SU-DHL-6 (cell line): ENCODE data around the gene CMPK2.

Source experiments
- H2AFZ ChIP-seq: fragments of 200-600 bp; sonication (generic); 2 replicates; pipeline ENCODE4 v1.6.1; 2014; ENCODE audit warnings: low read depth, mild to moderate bottlenecking, moderate library complexity, mixed read lengths, antibody characterized with exemption, low read length; ENCODE audit not compliant: severe bottlenecking
- H3F3A ChIP-seq: fragments of 200-600 bp; shearing (Covaris generic); 2 replicates; pipeline ENCODE4 v1.6.0; 2016; ENCODE audit warnings: antibody characterized with exemption, mild to moderate bottlenecking; ENCODE audit not compliant: insufficient read depth
- H3K27ac ChIP-seq: fragments of 200-600 bp; sonication (generic); 2 replicates; pipeline ENCODE4 v1.5.1; 2016; ENCODE audit warnings: low read depth, mild to moderate bottlenecking, low read length, moderate library complexity, mixed read lengths
- H3K27me3 ChIP-seq: fragments of 200-600 bp; sonication (generic), shearing (Covaris generic); 2 replicates; pipeline ENCODE4 v1.6.0; 2014; ENCODE audit warnings: mild to moderate bottlenecking, low read length
- H3K36me3 ChIP-seq: fragments of 200-600 bp; sonication (generic); 2 replicates; pipeline ENCODE4 v1.6.1; 2014; ENCODE audit warnings: mild to moderate bottlenecking, low read length, mixed read lengths
- H3K4me2 ChIP-seq: fragments of 300-600, 200-600 bp; shearing (Covaris generic), sonication (generic); 2 replicates; pipeline ENCODE4 v1.6.0; 2014; ENCODE audit warnings: low read length, low read depth, mild to moderate bottlenecking; ENCODE audit not compliant: poor library complexity, severe bottlenecking
- H3K4me3 ChIP-seq: fragments of 200-600 bp; sonication (generic); 2 replicates; pipeline ENCODE4 v1.5.1; 2014; ENCODE audit warnings: antibody characterized with exemption, low read length, mild to moderate bottlenecking, mixed read lengths; ENCODE audit not compliant: insufficient read depth, poor library complexity, severe bottlenecking
- H3K79me2 ChIP-seq: fragments of 200-600 bp; sonication (generic); 2 replicates; pipeline ENCODE4 v1.6.1; 2014; ENCODE audit warnings: mild to moderate bottlenecking, low read length, moderate library complexity; ENCODE audit not compliant: insufficient read depth
- H3K9ac ChIP-seq: fragments of 200-600 bp; sonication (generic); 2 replicates; pipeline ENCODE4 v1.7.0; 2014; ENCODE audit warnings: mild to moderate bottlenecking, low read length
- H3K9me2 ChIP-seq: fragments of 200-600 bp; sonication (generic); replicated peaks from 2 replicates; pipeline ENCODE4 v1.6.1; 2014; ENCODE audit warnings: low read length; ENCODE audit not compliant: insufficient read depth
- H3K9me3 ChIP-seq: fragments of 200-600 bp; sonication (generic); 2 replicates; pipeline ENCODE4 v1.6.1; 2014; ENCODE audit warnings: low read length, mixed read lengths; ENCODE audit not compliant: insufficient read depth
- H4K20me1 ChIP-seq: fragments of 200-600 bp; sonication (generic); 2 replicates; pipeline ENCODE4 v1.6.1; 2014; ENCODE audit warnings: low read depth, mild to moderate bottlenecking, antibody characterized with exemption, low read length, moderate library complexity, mixed read lengths
- CTCF ChIP-seq: fragments of 200-600 bp; sonication (generic); IDR thresholded peaks from one replicate; pipeline ENCODE4 v1.5.1; 2017; ENCODE audit warnings: antibody characterized with exemption, mild to moderate bottlenecking, low read length, moderate library complexity; ENCODE audit not compliant: insufficient read depth, poor library complexity, severe bottlenecking
- EZH2phosphoT487 ChIP-seq: fragments of 200-600 bp; sonication (generic), shearing (Covaris generic); conservative IDR thresholded peaks from 2 replicates; pipeline ENCODE4 v1.6.1; 2018; ENCODE audit warnings: mild to moderate bottlenecking, antibody characterized with exemption, low read length, moderate library complexity, mixed read lengths

Gene CMPK2

GRCh38 chr2:6820903-6821584 lies 44.7 kb downstream of the CMPK2 start:
- no peaks in the 10 kb centered on the region for H4K20me1 ChIP-seq
- H3K79me2 ChIP-seq: no peaks in the 10 kb centered on the region
- no peak overlapping the region for H3K27ac ChIP-seq
- no peaks in the 10 kb centered on the region for H3K9me3 ChIP-seq
- H2AFZ ChIP-seq: no peak overlapping the region
- H3F3A ChIP-seq: 0 out of 2 replicates have a peak, but pooled peaks cover 5% of the 10 kb centered on the region
- no peaks in the 10 kb centered on the region for H3K27me3 ChIP-seq
- no peak overlapping the region for H3K4me3 ChIP-seq
- no peaks in the 10 kb centered on the region for H3K36me3 ChIP-seq
- TF ChIP-seq EZH2phosphoT487 (no peak), CTCF (no peak)
- no peak overlapping the region for H3K4me2 ChIP-seq
- H3K9me2 ChIP-seq: no peaks in the 10 kb centered on the region
- no peak overlapping the region for H3K9ac ChIP-seq

DNA sequence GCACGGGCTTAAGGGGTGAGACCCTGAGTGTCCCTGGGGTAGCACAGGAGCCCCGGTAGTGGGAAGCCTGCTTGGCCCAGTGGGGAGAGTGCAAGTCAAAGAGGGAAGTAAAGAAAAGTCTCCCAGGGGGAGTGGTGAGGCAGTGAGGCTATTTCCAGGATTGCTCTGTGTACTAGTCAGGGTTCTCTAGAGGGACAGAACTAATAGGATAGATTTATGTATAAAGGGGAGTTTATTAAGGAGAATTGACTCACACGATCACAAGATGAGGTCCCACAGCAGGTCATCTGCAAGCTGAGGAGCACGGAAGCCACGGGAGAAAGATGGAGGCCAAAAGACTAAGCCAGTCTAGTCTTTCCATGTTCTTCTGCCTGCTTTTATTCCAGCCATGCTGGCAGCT lies 45.5 kb downstream of the CMPK2 start:
- TF ChIP-seq CTCF (no peak), EZH2phosphoT487 (no peak)
- H3K27me3 ChIP-seq: no peaks in the 10 kb centered on the region
- no peak overlapping the region for H3K4me2 ChIP-seq
- no peaks in the 10 kb centered on the region for H4K20me1 ChIP-seq
- no peak overlapping the region for H3K27ac ChIP-seq
- H2AFZ ChIP-seq: no peak overlapping the region
- no peaks in the 10 kb centered on the region for H3K79me2 ChIP-seq
- no peak overlapping the region for H3K4me3 ChIP-seq
- H3K9me3 ChIP-seq: no peaks in the 10 kb centered on the region
- no peak overlapping the region for H3K9ac ChIP-seq
- H3F3A ChIP-seq: 0 out of 2 replicates have a peak, but pooled peaks cover 5% of the 10 kb centered on the region
- H3K9me2 ChIP-seq: no peaks in the 10 kb centered on the region
- no peaks in the 10 kb centered on the region for H3K36me3 ChIP-seq

DNA sequence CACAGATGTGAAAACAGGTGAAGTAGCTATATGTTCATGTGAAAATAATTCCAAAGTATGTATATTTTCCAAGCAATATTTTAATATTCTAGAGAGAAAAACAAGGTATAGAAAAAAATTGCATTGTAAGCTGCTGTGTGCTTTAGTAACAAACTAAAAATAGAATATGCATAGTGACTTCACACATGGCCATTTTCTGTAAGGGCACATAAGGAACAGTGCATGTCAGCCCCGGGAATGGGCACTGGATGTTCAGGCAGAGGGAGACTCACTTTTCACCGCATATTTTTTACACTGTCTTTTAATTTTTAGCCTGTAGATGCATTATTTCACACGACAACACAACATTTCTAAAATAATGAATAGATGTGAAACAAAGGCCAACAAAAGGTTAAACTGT lies 46.0 kb downstream of the CMPK2 start:
- no peaks in the 10 kb centered on the region for H3K79me2 ChIP-seq
- H3K4me2 ChIP-seq: no peak overlapping the region
- H3K27ac ChIP-seq: no peak overlapping the region

More for the DNA sequence above, 46.0 kb downstream of the CMPK2 start:
- Histone ChIP-seq H3K27me3 (no peaks in the 10 kb centered on the region), H4K20me1 (no peaks in the 10 kb centered on the region), H2AFZ (no peak overlapping the region), H3F3A (0 out of 2 replicates have a peak, but pooled peaks cover 5% of the 10 kb centered on the region), H3K9me2 (no peaks in the 10 kb centered on the region), H3K36me3 (no peaks in the 10 kb centered on the region), H3K9ac (no peak overlapping the region), H3K9me3 (no peaks in the 10 kb centered on the region), H3K4me3 (no peak overlapping the region)
- TF ChIP-seq CTCF (no peak), EZH2phosphoT487 (no peak)
